GM12878 (cell line): ENCODE measurements around the gene KAT2B. TPM values are rescaled to one million over a fixed set of nuclear protein-coding genes. Genes with fewer than 3 reads are reported as not detected.

Experiments
- ATAC-seq: fragments of 200-7000 bp; cut with Tn5 transposase; 3 replicates; pipeline ENCODE4 v1.9.1; 2020; ENCODE audit warnings: mild to moderate bottlenecking, moderate library complexity
- BruUV-seq: library from RNA; stranded (reverse); fragments of 400-500 nt; replicated peaks from 2 replicates; lab custom pipeline; 2021; lab: Mats Ljungman, UMichigan
- CTCF ChIA-PET: fragments of 300-600 bp; sonication (Branson Sonifier 250); formaldehyde crosslinking; extraction: SDS; loops from one replicate; lab custom pipeline; 2021; ENCODE audit warnings: inconsistent platforms; lab: Yijun Ruan, JAX
- POLR2A ChIA-PET: fragments of 350-600 bp; formaldehyde crosslinking; extraction: SDS; loops from one replicate; lab custom pipeline; 2021; ENCODE audit warnings: inconsistent platforms; lab: Charles Lee
- RAD21 ChIA-PET: fragments of 300-600 bp; sonication (Branson Sonifier 250); formaldehyde crosslinking; loops from one replicate; lab custom pipeline; 2023; ENCODE audit warnings: antibody characterized with exemption; ENCODE audit not compliant: unreplicated experiment; lab: Charles Lee
- SMC1A ChIA-PET: fragments of 300-600 bp; sonication (Branson Sonifier 250); formaldehyde crosslinking; loops from one replicate; lab custom pipeline; 2023; ENCODE audit not compliant: unreplicated experiment, uncharacterized antibody; lab: Charles Lee
- DNase-seq: peaks from one replicate; pipeline ENCODE4 v3.0.0-alpha.2; 2011; ENCODE audit warnings: low read depth, low spot score
- FAIRE-seq: peaks from 3 replicates; lab custom pipeline; 2011; peaks lifted over from hg19 to GRCh38; lab: Jason Lieb, UNC
- H2AFZ ChIP-seq: 2 replicates; pipeline ENCODE4 v1.6.0; 2011; ENCODE audit warnings: low read depth, low read length, control low read depth; ENCODE audit not compliant: control insufficient read depth
- H3K27ac ChIP-seq: 2 replicates; pipeline ENCODE4 v1.5.1; 2011; ENCODE audit warnings: control low read depth; ENCODE audit not compliant: control insufficient read depth, insufficient read depth
- H3K27me3 ChIP-seq, 2 experiments: replicated peaks in 1 of 2; 2 replicates each; pipeline versions ENCODE4 v1.6.0 to v1.6.1; 2011; ENCODE audit warnings: low read length in 1 of 2; ENCODE audit not compliant: control insufficient read depth in 2 of 2, insufficient read depth in 2 of 2
- H3K36me3 ChIP-seq, 2 experiments: 2 replicates each; pipeline ENCODE4 v1.5.1; 2011; ENCODE audit warnings: low read length in 1 of 2; ENCODE audit not compliant: control insufficient read depth in 2 of 2, insufficient read depth in 2 of 2
- H3K4me1 ChIP-seq: 2 replicates; pipeline ENCODE4 v1.6.1; 2011; ENCODE audit warnings: mild to moderate bottlenecking, low read length, moderate library complexity, mixed read lengths; ENCODE audit not compliant: control insufficient read depth, insufficient read depth
- H3K4me2 ChIP-seq: 2 replicates; pipeline ENCODE4 v1.6.0; 2011; ENCODE audit warnings: control low read depth; ENCODE audit not compliant: control insufficient read depth, insufficient read depth
- H3K4me3 ChIP-seq: fragments of 200-600 bp; sonication (generic); 2 replicates; pipeline ENCODE4 v1.5.1; 2016
- H3K79me2 ChIP-seq: 2 replicates; pipeline ENCODE4 v1.6.0; 2011; ENCODE audit warnings: low read length; ENCODE audit not compliant: control insufficient read depth, insufficient read depth
- H3K9ac ChIP-seq: 2 replicates; pipeline ENCODE4 v1.8.0; 2011; ENCODE audit warnings: low read length, control low read depth, mixed read lengths; ENCODE audit not compliant: control insufficient read depth, insufficient read depth
- H3K9me3 ChIP-seq: replicated peaks from 3 replicates; pipeline ENCODE4 v1.5.1; 2011; ENCODE audit warnings: mild to moderate bottlenecking, low read length; ENCODE audit not compliant: control insufficient read depth, insufficient read depth
- H4K20me1 ChIP-seq: 2 replicates; pipeline ENCODE4 v1.6.0; 2011; ENCODE audit not compliant: control insufficient read depth, insufficient read depth
- CTCF ChIP-seq, 3 experiments: IDR thresholded peaks in 2 of 3; conservative IDR thresholded peaks in 1 of 3; 2 replicates each; pipeline ENCODE4 v1.5.1; 2011; ENCODE audit warnings: low read depth in 3 of 3, low read length in 3 of 3, mild to moderate bottlenecking in 3 of 3, control low read depth in 2 of 3, moderate library complexity in 2 of 3, inconsistent platforms in 1 of 3, mixed read lengths in 1 of 3; ENCODE audit not compliant: control insufficient read depth in 2 of 3, insufficient read depth in 1 of 3; ENCODE audit errors: extremely low read depth in 1 of 3
- MLLT1 ChIP-seq: fragments of 450-650 bp; IDR thresholded peaks from 2 replicates; pipeline ENCODE4 v1.6.1; 2016; ENCODE audit warnings: mild to moderate bottlenecking
- PRDM15 ChIP-seq: fragments of 450-650 bp; formaldehyde crosslinking; IDR thresholded peaks from 2 replicates; pipeline ENCODE4 v1.4.0; 2020; ENCODE audit warnings: mild to moderate bottlenecking, moderate library complexity
- RAD21 ChIP-seq: IDR thresholded peaks from 2 replicates; pipeline ENCODE4 v1.6.1; 2011; ENCODE audit warnings: mild to moderate bottlenecking, low read depth, low read length, moderate library complexity; ENCODE audit not compliant: insufficient read depth
- YY1 ChIP-seq: IDR thresholded peaks from 2 replicates; pipeline ENCODE4 v1.6.1; 2011; ENCODE audit warnings: low read depth, mild to moderate bottlenecking, low read length
- ZBED1 ChIP-seq: IDR thresholded peaks from 2 replicates; pipeline ENCODE4 v1.6.1; 2016; ENCODE audit warnings: borderline replicate concordance
- WGBS: methylation state at CpG from one replicate; pipeline ENCODE4 v1.1.6; 2016; ENCODE audit warnings: low lambda C conversion rate; ENCODE audit not compliant: insufficient replicate concordance, insufficient coverage; ENCODE audit errors: missing lambda C conversion rate; 5-methylcytosine and 5-hydroxymethylcytosine counted together
- in situ Hi-C: fragments of 300-500 bp; cut with MboI; formaldehyde crosslinking; loops from 9 replicates; pipeline ENCODE4 v1.14.3; 2018; ENCODE audit warnings: mixed read lengths
- intact Hi-C: fragments of 100-400 bp; cut with micrococcal nuclease; formaldehyde crosslinking; loops from one replicate; pipeline ENCODE4 v1.14.2; 2022; ENCODE audit not compliant: unreplicated experiment
- polyA plus RNA-seq, 11 experiments: library from polyadenylated mRNA; depleted of rRNA in 4 of 11; unstranded in 6 of 11; stranded (reverse) in 5 of 11; fragments of >200 nt; fragmentation: Nextera tagmentation in 4 of 11; fragmentation: Illumina TruSeq in 1 of 11; extraction: Ambion mirVana in 4 of 11; extraction: Trizol in 1 of 11; gene quantifications; 1 replicate in 1 of 11; 2 replicates in 10 of 11; pipeline versions ENCODE4 v1.2.1 to v1.2.3, GENCODE V29; 2011 to 2016; ENCODE audit warnings: inconsistent platforms in 2 of 11, missing spikeins in 2 of 11, low read depth in 1 of 11
- total RNA-seq, 4 experiments: library from RNA; depleted of rRNA in 3 of 4; stranded (reverse); fragments of >200 nt in 3 of 4; fragmentation: Illumina TruSeq in 1 of 4; extraction: Trizol in 1 of 4; gene quantifications; 2 replicates each; pipeline versions ENCODE4 v1.2.1 to v1.2.3, GENCODE V29; 2013 to 2021

KAT2B gene
- total and polyA plus RNA-seq, 10 of the 15 experiments (the other 5 are each of a cell fraction or from before 2014, with no cell fraction given) = 2.9 to 15.2 (median 10.2) TPM

- no peak overlapping the region for H2AFZ ChIP-seq
- WGBS = 76% methylated on average over 1 of the region's 1 CpG
- RAD21 ChIA-PET = no interaction called here
- SMC1A ChIA-PET = interaction anchor here (1.6 kb wide), 1 partner anchor 85 kb away, joined by 5 read pairs; no protein-coding TSS in a partner anchor
- in situ Hi-C loops = no loop called here
- intact Hi-C loops = loop anchor here (10.0 kb wide), 1 partner anchor 287 kb away; no protein-coding TSS in a partner anchor
- DNase-seq (no peak), ATAC-seq (no peak), FAIRE-seq (no peak)
- no peaks in the 10 kb centered on the region for H3K9me3 ChIP-seq
- no peaks in the 10 kb centered on the region for H3K36me3 ChIP-seq
- H3K27me3 ChIP-seq = no peaks in the 10 kb centered on the region
- no peak overlapping the region for H3K4me2 ChIP-seq
- H3K79me2 ChIP-seq = peaks cover 2% of the 10 kb centered on the region; the same call in 1 of the 2 replicates
- H3K9ac ChIP-seq = no peak overlapping the region
- no peaks in the 10 kb centered on the region for H4K20me1 ChIP-seq
- no peaks in the 10 kb centered on the region for H3K4me1 ChIP-seq
- CTCF ChIA-PET = no interaction called here
- no TSS peak for BruUV-seq
- no peak overlapping the region for H3K27ac ChIP-seq
- no peak for TF ChIP-seq PRDM15
- peak in 1 of 3 experiments; percentile 11; a peak in 1 of 6 replicates for TF ChIP-seq CTCF (IDR thresholded peaks at IDR 0.05 in 2 of 3, conservative IDR thresholded peaks at IDR 0.05 in 1 of 3; ENCODE audit: control insufficient read depth in 2 of 3, extremely low read depth in 1 of 3, insufficient read depth in 1 of 3, low read depth in 3 of 3, low read length in 3 of 3)
- TF ChIP-seq ZBED1 = 0 out of 2 replicates have a peak, but pooled peaks have one; percentile 9
- no peak for TF ChIP-seq YY1
- peak; percentile 37; the same call in 1 of the 2 replicates for TF ChIP-seq RAD21
- TF ChIP-seq MLLT1 = no peak
- TF ChIP-seq, all 136 proteins: peak for 3
- POLR2A ChIA-PET = interaction anchor here (0.5 kb wide), 3 partner anchors 10 to 21 kb away, joined by 4 to 6 read pairs (median 4); no protein-coding TSS in a partner anchor
- no peak overlapping the region for H3K4me3 ChIP-seq
Observed at GRCh38 chr3:20037255-20037996, 2.8 kb upstream of the KAT2B start.
